Measurements from ENCODE around the gene NDE1. TPM values are rescaled to one million over a fixed set of nuclear protein-coding genes. Genes with fewer than 3 reads are reported as not detected.

The NDE1 gene
- total and polyA plus RNA-seq, 9 of the 15 experiments (the other 6 are each of a cell fraction or from before 2014, with no cell fraction given) = 3.1 to 59.9 (median 30.0) TPM

DNA sequence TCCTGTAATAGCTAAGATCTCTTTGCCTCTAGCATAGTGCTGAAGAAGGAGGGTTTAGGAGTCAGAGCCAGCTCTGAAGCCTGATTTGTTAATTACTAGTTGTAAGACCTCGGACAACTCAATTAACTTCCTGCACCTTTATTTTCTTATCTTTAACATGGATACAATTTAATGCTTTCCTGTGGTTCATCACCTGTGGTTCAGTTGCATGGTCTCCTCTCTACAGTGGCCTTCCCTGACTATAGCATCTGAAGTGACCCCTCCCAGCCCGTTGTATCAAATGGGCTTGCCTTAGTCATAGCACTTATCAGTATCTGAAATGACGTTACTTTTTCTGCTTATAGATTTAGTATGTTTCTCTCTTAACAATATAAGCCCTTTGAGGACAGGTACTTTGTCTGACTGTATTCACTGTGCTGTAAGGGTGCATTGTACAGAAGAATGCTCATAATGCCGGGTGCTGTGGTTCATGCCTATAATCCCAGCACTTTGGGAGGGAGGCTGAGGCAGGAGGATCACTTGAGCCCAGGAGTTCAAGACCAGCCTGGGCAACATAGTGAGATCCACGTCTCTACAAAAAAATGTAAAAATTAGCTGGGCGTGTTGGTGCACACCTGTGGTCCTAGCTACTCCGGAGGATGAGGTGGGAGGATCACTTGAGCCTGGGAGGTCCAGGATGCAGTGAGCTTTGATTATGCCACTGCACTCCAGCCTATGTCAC, 2.6 kb upstream of the NDE1 start (continued):
- no peak for TF ChIP-seq ZFP1 (CRISPR knock-in tag; IDR thresholded peaks at IDR 0.05)
- TF ChIP-seq, protein P1, sequence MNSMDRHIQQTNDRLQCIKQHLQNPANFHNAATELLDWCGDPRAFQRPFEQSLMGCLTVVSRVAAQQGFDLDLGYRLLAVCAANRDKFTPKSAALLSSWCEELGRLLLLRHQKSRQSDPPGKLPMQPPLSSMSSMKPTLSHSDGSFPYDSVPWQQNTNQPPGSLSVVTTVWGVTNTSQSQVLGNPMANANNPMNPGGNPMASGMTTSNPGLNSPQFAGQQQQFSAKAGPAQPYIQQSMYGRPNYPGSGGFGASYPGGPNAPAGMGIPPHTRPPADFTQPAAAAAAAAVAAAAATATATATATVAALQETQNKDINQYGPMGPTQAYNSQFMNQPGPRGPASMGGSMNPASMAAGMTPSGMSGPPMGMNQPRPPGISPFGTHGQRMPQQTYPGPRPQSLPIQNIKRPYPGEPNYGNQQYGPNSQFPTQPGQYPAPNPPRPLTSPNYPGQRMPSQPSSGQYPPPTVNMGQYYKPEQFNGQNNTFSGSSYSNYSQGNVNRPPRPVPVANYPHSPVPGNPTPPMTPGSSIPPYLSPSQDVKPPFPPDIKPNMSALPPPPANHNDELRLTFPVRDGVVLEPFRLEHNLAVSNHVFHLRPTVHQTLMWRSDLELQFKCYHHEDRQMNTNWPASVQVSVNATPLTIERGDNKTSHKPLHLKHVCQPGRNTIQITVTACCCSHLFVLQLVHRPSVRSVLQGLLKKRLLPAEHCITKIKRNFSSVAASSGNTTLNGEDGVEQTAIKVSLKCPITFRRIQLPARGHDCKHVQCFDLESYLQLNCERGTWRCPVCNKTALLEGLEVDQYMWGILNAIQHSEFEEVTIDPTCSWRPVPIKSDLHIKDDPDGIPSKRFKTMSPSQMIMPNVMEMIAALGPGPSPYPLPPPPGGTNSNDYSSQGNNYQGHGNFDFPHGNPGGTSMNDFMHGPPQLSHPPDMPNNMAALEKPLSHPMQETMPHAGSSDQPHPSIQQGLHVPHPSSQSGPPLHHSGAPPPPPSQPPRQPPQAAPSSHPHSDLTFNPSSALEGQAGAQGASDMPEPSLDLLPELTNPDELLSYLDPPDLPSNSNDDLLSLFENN (IDR thresholded peaks at IDR 0.05; ENCODE audit: low read depth in 2 of 2, low read length in 2 of 2) = no peak
- TF ChIP-seq BCOR (IDR thresholded peaks at IDR 0.05) = 0 out of 2 replicates have a peak, but pooled peaks have one; percentile 72
- no peak for TF ChIP-seq HEY1 (CRISPR knock-in tag; IDR thresholded peaks at IDR 0.05; ENCODE audit: borderline replicate concordance)
- TF ChIP-seq XRCC5 (IDR thresholded peaks at IDR 0.05; ENCODE audit: low read depth, low read length) = no peak
- TF ChIP-seq CBX3 (IDR thresholded peaks at IDR 0.05; ENCODE audit: borderline replicate concordance in 1 of 2, low read length in 2 of 2) = no peak
- TF ChIP-seq PTBP1 (IDR thresholded peaks at IDR 0.05; ENCODE audit: low read depth, low read length) = no peak
- peak; percentile 95 for TF ChIP-seq ZNF121 (CRISPR knock-in tag; conservative IDR thresholded peaks at IDR 0.05)
- TF ChIP-seq ATF7 (IDR thresholded peaks at IDR 0.05) = 0 out of 2 replicates have a peak, but pooled peaks have one; percentile 17
- TF ChIP-seq ZSCAN29 (IDR thresholded peaks at IDR 0.05) = no peak
- TF ChIP-seq, protein P2, sequence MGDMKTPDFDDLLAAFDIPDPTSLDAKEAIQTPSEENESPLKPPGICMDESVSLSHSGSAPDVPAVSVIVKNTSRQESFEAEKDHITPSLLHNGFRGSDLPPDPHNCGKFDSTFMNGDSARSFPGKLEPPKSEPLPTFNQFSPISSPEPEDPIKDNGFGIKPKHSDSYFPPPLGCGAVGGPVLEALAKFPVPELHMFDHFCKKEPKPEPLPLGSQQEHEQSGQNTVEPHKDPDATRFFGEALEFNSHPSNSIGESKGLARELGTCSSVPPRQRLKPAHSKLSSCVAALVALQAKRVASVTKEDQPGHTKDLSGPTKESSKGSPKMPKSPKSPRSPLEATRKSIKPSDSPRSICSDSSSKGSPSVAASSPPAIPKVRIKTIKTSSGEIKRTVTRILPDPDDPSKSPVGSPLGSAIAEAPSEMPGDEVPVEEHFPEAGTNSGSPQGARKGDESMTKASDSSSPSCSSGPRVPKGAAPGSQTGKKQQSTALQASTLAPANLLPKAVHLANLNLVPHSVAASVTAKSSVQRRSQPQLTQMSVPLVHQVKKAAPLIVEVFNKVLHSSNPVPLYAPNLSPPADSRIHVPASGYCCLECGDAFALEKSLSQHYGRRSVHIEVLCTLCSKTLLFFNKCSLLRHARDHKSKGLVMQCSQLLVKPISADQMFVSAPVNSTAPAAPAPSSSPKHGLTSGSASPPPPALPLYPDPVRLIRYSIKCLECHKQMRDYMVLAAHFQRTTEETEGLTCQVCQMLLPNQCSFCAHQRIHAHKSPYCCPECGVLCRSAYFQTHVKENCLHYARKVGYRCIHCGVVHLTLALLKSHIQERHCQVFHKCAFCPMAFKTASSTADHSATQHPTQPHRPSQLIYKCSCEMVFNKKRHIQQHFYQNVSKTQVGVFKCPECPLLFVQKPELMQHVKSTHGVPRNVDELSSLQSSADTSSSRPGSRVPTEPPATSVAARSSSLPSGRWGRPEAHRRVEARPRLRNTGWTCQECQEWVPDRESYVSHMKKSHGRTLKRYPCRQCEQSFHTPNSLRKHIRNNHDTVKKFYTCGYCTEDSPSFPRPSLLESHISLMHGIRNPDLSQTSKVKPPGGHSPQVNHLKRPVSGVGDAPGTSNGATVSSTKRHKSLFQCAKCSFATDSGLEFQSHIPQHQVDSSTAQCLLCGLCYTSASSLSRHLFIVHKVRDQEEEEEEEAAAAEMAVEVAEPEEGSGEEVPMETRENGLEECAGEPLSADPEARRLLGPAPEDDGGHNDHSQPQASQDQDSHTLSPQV (IDR thresholded peaks at IDR 0.05) = no peak
- TF ChIP-seq, protein P3, sequence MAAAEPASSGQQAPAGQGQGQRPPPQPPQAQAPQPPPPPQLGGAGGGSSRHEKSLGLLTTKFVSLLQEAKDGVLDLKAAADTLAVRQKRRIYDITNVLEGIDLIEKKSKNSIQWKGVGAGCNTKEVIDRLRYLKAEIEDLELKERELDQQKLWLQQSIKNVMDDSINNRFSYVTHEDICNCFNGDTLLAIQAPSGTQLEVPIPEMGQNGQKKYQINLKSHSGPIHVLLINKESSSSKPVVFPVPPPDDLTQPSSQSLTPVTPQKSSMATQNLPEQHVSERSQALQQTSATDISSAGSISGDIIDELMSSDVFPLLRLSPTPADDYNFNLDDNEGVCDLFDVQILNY (CRISPR knock-in tag; IDR thresholded peaks at IDR 0.05) = no peak
- no peak for TF ChIP-seq FUS (optimal IDR thresholded peaks at IDR 0.05; ENCODE audit: low read depth, low read length)
- TF ChIP-seq ZNF143 (CRISPR knock-in tag; IDR thresholded peaks at IDR 0.05) = no peak
- TF ChIP-seq, protein P4, sequence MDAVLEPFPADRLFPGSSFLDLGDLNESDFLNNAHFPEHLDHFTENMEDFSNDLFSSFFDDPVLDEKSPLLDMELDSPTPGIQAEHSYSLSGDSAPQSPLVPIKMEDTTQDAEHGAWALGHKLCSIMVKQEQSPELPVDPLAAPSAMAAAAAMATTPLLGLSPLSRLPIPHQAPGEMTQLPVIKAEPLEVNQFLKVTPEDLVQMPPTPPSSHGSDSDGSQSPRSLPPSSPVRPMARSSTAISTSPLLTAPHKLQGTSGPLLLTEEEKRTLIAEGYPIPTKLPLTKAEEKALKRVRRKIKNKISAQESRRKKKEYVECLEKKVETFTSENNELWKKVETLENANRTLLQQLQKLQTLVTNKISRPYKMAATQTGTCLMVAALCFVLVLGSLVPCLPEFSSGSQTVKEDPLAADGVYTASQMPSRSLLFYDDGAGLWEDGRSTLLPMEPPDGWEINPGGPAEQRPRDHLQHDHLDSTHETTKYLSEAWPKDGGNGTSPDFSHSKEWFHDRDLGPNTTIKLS (IDR thresholded peaks at IDR 0.05; ENCODE audit: borderline replicate concordance, low read depth) = no peak
- TF ChIP-seq PHTF2 (CRISPR knock-in tag; IDR thresholded peaks at IDR 0.05) = no peak
- no peak for TF ChIP-seq CREM (IDR thresholded peaks at IDR 0.05; ENCODE audit: low read depth)
